GM15510 (cell line): ENCODE measurements around the gene HMG20A.

Experiments
- POLR2A ChIP-seq: IDR thresholded peaks from 3 replicates; pipeline ENCODE4 v1.6.1; 2011; ENCODE audit warnings: borderline replicate concordance; ENCODE audit not compliant: insufficient read length; ENCODE audit errors: extremely low read depth

Gene HMG20A

GRCh38 chr15:77418391-77418965 lies 2.2 kb upstream of the HMG20A start:
- TF ChIP-seq POLR2A = no peak

GRCh38 chr15:77418966-77419835 lies 1.5 kb upstream of the HMG20A start:
- no peak for TF ChIP-seq POLR2A

GRCh38 chr15:77419836-77420609 lies 665 bp upstream of the HMG20A start, which contains the start of gene PEAK1:
Gene PEAK1, minus strand, starts transcription at chr15:77420104. Its CDS starts 238,178 bp downstream, at chr15:77181926.
- TF ChIP-seq POLR2A = peak; percentile 76

DNA sequence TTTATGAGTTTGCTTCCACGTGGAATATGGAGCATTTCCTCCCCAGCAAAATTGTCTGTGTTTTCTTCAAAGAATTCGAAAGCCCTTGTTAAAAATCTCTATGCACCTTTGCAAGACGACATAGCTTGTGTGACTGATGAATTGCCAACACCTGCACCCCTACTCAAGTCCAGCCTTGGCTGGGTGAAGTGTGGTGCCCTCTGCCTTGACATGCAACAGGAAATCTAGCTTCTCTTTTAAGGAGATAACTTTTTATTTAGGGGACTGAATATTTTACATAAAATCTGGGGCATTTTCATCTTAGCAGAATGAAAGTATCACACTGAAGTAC lies 647 bp downstream of the HMG20A start:
- no peak for TF ChIP-seq POLR2A

DNA sequence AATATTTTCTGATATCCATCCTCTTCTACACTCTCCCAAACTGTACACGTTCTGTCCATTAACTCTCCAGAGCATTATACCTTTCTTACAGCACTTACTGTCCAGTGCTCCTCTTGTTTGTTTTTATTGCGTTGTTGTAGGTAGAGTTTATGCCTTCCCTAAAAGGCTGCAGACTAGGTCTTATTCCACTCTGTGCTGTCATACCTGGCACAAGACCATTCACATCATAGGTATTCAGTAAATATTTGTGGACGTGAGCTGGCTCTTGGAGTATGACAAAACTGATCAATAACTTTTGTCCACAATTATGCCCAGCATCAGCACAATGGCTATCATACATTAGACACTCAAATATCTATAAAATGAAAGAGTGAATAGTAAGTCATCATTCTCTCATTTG lies 4.4 kb downstream of the HMG20A start:
- no peak for TF ChIP-seq POLR2A

GRCh38 chr15:77426377-77426776 lies 5.7 kb downstream of the HMG20A start:
- no peak for TF ChIP-seq POLR2A

DNA sequence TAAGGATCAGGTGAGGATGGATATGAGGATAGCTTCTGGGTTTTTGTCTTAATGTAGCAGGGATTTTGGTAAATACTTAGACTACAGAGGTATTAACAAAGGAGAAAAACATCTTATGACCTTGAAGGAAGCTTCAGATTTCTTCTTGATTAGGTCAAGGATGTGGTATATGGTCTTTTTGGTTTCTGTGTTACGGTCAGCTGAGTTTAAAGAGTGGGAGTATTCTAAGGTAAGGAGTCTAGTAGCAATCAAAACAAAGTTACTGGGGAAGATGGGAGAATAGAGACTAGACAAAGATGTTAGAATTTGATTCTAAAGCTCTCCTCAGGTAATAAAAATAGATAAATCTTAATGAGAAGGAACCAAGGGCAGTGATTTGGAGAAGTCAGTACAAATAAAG lies 6.2 kb downstream of the HMG20A start:
- no peak for TF ChIP-seq POLR2A

DNA sequence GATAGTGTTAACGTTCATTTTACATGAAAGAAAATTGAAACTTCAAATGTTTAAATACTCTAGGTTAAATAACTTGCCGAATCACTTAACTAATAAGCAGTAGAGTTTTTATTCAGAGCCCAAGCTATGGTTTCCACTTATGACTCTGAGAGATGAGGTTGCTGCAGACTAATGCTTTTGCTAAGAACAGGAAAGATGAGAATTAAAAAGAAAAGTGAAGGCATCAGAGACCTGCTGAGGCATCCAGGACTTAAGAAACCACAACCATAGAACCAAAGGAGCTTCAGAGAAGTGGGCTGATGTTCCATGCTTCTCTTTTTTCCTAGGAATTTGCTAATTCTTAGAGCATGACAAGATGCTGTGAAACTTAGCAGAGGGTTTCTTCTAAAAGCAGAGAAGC lies 9.5 kb downstream of the HMG20A start:
- TF ChIP-seq POLR2A = no peak

DNA sequence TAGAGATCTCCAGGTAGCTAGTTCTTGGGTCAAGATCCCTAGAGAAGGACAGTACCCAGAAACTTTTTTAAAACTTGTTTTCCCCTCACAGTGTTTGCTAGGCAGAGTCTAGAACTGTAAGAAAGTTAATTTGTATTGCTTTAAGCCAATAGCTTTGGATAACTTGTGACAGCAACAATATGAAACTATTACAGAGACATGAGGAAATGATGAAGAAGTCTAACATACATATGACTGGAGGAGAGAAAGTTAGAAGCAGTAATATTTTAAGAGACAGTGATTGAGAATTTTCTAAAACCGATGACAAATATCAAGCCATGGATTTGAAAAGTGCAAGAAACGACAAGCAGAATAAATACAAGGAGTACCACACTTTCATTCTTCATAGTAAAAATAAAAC lies 10.0 kb downstream of the HMG20A start:
- TF ChIP-seq POLR2A = no peak

DNA sequence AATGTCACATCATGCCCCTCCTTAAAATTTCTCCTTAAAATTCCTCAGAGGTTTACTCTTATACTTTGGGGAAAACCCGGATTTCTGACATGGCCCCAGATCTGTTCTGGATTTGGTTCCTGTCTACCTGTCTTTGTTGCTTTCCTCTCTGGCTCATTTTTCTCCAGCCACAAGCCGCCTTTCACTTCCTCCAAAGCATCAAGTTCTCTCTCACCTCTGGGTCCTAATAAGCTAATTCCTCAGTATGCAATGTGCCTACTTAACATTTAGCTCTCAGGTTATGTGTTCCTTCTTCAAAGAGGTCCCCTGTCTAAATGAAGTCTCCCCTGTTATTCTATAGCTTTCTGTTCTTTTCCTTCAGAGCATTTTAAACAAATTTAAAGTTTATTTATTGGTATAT lies 16.1 kb downstream of the HMG20A start:
- TF ChIP-seq POLR2A = no peak

DNA sequence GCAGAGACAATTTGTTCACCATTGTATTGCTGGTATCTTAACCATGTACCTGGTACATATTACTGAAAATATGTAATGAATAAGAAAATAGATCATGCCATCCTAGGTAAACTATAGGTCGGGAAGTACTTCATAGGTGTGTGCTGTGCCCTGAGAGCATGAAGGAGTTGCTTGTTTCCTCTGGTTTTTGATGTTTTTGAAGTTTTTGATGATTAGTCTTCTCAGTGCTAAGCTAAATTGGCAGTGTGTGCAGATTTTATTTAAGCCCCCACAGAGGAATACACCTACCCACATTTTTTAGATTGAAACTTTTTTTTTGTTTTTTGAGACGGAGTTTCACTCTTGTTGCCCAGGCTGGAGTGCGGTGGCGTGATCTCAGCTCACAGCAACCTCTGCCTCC lies 16.6 kb downstream of the HMG20A start:
- no peak for TF ChIP-seq POLR2A

- no peak for TF ChIP-seq POLR2A
Observed at GRCh38 chr15:77440378-77440999, 19.8 kb downstream of the HMG20A start.

GRCh38 chr15:77446840-77447390 lies 26.2 kb downstream of the HMG20A start:
- TF ChIP-seq POLR2A = no peak

DNA sequence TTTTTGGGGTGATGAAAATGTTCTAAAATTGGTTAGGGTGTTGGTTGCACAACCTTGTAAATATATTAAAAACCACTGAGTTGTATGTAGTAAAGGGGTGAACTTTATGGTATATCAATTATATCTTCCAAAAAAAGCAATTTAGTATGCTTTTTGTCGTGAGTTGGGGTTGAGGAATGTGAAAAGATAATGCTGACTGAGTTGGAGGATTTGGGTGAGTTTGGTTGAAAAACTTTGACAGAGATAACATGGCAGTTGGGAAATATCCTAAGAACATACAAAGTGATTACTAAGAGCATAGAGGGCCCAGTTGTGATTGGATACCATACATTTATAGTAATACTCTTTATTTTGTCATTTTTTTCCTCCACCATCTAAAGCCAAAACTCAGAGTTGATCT lies 33.6 kb downstream of the HMG20A start:
- no peak for TF ChIP-seq POLR2A

DNA sequence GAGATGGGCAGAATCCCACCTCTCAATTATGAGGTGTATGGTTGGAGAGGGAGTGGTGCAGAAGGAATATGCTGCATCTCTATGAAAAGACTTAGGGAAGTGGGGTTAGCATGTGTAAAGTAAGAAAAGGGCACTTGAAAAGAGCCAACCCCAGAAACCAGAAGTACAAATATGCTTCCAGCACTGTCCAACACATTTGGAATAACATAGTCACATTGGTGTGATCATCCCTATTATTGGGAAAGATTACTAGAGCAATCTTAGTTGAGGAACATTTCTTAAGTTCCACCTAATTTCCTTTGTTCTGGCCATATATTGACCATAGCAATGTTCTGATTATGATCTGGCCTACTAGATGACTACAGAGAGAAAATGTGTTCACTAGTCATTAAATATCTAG lies 34.3 kb downstream of the HMG20A start:
- no peak for TF ChIP-seq POLR2A

DNA sequence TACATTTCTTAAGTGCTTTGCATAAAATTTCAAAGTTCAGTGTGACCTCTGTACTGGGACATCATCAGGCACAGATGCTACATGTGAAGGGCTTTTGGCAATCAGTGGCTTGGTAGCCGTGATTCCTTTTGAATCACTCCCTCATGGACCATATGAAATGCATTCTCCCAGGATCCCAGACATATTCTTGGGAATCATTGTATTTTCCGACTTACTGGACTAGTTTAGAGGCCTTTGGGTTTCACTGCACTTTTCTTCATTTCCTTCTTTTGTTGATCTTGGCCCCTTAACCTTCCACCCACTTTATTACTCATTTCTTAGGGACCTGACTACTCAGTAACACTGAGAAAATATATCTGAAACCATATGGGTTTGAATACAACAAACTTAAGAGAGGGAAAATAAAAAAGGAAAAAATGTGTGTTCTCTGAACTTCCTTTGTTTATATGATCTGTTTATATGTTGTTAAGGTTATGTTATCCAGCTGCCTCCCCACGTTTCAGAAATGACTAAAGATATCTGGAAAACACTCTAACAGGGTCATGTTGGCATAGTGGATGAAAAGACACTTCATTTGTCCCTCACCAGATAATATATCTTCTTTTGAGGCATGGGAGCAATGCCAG lies 35.1 kb downstream of the HMG20A start:
- no peak for TF ChIP-seq POLR2A
